Measurements from ENCODE around the gene NCOA3.
"Not testable (repeated sequence)": the region's sequence is repeated elsewhere in the genome, so short reads cannot be mapped to it uniquely, and the experiment has no call there.

NCOA3 gene

GRCh38 chr20:47501482-47502270, at the start of gene NCOA3:
TSS of gene NCOA3 (plus strand) at chr20:47501887. CDS start at chr20:47622248, 120,361 bp downstream.
- Histone ChIP-seq H3K36me3 (ENCODE audit: control insufficient read depth, insufficient read depth, low read length) (no peaks in the 10 kb centered on the region), H3K9ac (ENCODE audit: low read length) (peak within 1 kb of the TSS; percentile 95), H3K4me1 (ENCODE audit: control insufficient read depth, insufficient read depth, low read length) (peaks cover 26% of the 10 kb centered on the region), H3K4me3 (ENCODE audit: low read length) (peak within 1 kb of the TSS; percentile 42), H3K9me3 (ENCODE audit: control insufficient read depth, low read length) (no peaks in the 10 kb centered on the region), H3K27me3 (ENCODE audit: control insufficient read depth, insufficient read depth, low read length) (no peaks in the 10 kb centered on the region)

DNA sequence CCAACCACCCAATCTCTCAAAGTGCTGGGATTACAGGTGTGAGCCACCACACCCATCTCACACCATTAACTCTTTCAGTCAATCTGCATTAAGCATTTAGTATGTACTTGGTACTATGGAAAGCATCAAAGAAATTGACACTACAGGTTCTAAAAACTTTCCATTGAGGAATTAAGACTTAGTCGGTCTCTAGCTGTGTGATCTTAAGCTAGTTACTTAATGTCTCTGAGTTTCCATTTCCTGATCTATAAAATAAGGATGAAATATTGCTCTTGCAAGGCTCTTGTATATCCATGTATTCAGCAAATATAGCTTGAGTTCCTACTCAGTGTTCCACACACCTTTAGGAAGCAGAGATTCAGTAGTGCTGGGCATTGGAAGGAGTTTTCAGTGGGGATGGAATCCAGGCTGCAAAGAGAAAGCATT, 48.9 kb upstream of the NCOA3 start:
- Histone ChIP-seq H3K4me3 (ENCODE audit: low read length) (no peak overlapping the region), H3K36me3 (ENCODE audit: control insufficient read depth, insufficient read depth, low read length) (no peaks in the 10 kb centered on the region), H3K9me3 (ENCODE audit: control insufficient read depth, low read length) (no peaks in the 10 kb centered on the region), H3K4me1 (ENCODE audit: control insufficient read depth, insufficient read depth, low read length) (peaks cover 23% of the 10 kb centered on the region), H3K9ac (ENCODE audit: low read length) (no peak overlapping the region), H3K27me3 (ENCODE audit: control insufficient read depth, insufficient read depth, low read length) (no peaks in the 10 kb centered on the region)

DNA sequence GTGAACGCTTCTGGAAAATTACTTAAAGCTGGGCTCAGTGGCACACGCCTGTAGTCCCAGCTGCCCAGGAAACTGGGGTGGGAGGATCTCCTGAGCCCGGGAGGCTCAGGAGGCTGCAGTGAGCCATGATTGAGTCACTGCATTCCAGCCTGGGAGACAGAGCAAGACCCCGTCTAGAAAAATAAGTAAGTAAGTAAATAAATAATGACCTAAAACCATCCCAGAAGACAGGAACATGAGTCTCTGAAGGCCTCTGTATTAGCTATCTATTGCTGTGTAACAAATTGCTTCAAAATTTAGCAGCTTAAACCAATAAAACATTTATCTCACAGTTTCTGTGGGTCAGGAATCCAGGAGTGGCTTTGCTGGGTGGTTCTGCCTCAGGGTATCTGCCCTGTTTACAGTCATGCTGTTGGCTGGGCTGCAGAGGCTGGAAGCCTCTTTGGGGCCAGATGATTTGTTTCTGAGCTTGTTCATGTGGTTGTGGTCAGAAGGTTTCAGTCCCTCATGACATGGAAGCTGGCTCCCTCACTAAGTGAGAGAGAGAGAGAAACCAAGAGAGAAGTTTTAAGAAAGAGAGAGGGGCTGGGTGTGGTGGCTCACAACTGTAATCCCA, 48.4 kb upstream of the NCOA3 start:
- H3K27me3 ChIP-seq (ENCODE audit: control insufficient read depth, insufficient read depth, low read length), result no peaks in the 10 kb centered on the region

GRCh38 chr20:47454298-47455132, 47.2 kb upstream of the NCOA3 start:
- H3K9me3 ChIP-seq (ENCODE audit: control insufficient read depth, low read length), result no peaks in the 10 kb centered on the region

More for the DNA sequence above, 48.4 kb upstream of the NCOA3 start:
- Histone ChIP-seq H3K4me1 (ENCODE audit: control insufficient read depth, insufficient read depth, low read length) (peaks cover 23% of the 10 kb centered on the region), H3K4me3 (ENCODE audit: low read length) (no peak overlapping the region), H3K9ac (ENCODE audit: low read length) (no peak overlapping the region), H3K36me3 (ENCODE audit: control insufficient read depth, insufficient read depth, low read length) (no peaks in the 10 kb centered on the region), H3K9me3 (ENCODE audit: control insufficient read depth, low read length) (no peaks in the 10 kb centered on the region)

GRCh38 chr20:47455133-47456040, 46.3 kb upstream of the NCOA3 start:
- no peak overlapping the region for H3K4me3 ChIP-seq (ENCODE audit: low read length)
- H3K4me1 ChIP-seq (ENCODE audit: control insufficient read depth, insufficient read depth, low read length), result peaks cover 30% of the 10 kb centered on the region
- H3K9ac ChIP-seq (ENCODE audit: low read length), result no peak overlapping the region
- H3K36me3 ChIP-seq (ENCODE audit: control insufficient read depth, insufficient read depth, low read length), result no peaks in the 10 kb centered on the region
- H3K27me3 ChIP-seq (ENCODE audit: control insufficient read depth, insufficient read depth, low read length), result no peaks in the 10 kb centered on the region
- H3K9me3 ChIP-seq (ENCODE audit: control insufficient read depth, low read length), result no peaks in the 10 kb centered on the region

More at GRCh38 chr20:47454298-47455132, 47.2 kb upstream of the NCOA3 start:
- H3K4me1 ChIP-seq (ENCODE audit: control insufficient read depth, insufficient read depth, low read length), result peaks cover 25% of the 10 kb centered on the region
- H3K9ac ChIP-seq (ENCODE audit: low read length), result no peak overlapping the region
- H3K27me3 ChIP-seq (ENCODE audit: control insufficient read depth, insufficient read depth, low read length), result no peaks in the 10 kb centered on the region
- no peak overlapping the region for H3K4me3 ChIP-seq (ENCODE audit: low read length)
- H3K36me3 ChIP-seq (ENCODE audit: control insufficient read depth, insufficient read depth, low read length), result no peaks in the 10 kb centered on the region

GRCh38 chr20:47456041-47456537, 45.6 kb upstream of the NCOA3 start:
- Histone ChIP-seq H3K4me3 (ENCODE audit: low read length) (no peak overlapping the region), H3K4me1 (ENCODE audit: control insufficient read depth, insufficient read depth, low read length) (peaks cover 30% of the 10 kb centered on the region), H3K9ac (ENCODE audit: low read length) (no peak overlapping the region), H3K9me3 (ENCODE audit: control insufficient read depth, low read length) (no peaks in the 10 kb centered on the region), H3K27me3 (ENCODE audit: control insufficient read depth, insufficient read depth, low read length) (no peaks in the 10 kb centered on the region), H3K36me3 (ENCODE audit: control insufficient read depth, insufficient read depth, low read length) (no peaks in the 10 kb centered on the region)

GRCh38 chr20:47456952-47457724, 44.5 kb upstream of the NCOA3 start:
- Histone ChIP-seq H3K36me3 (ENCODE audit: control insufficient read depth, insufficient read depth, low read length) (no peaks in the 10 kb centered on the region), H3K27me3 (ENCODE audit: control insufficient read depth, insufficient read depth, low read length) (no peaks in the 10 kb centered on the region), H3K4me1 (ENCODE audit: control insufficient read depth, insufficient read depth, low read length) (peaks cover 30% of the 10 kb centered on the region), H3K9me3 (ENCODE audit: control insufficient read depth, low read length) (no peaks in the 10 kb centered on the region), H3K9ac (ENCODE audit: low read length) (no peak overlapping the region), H3K4me3 (ENCODE audit: low read length) (no peak overlapping the region)

DNA sequence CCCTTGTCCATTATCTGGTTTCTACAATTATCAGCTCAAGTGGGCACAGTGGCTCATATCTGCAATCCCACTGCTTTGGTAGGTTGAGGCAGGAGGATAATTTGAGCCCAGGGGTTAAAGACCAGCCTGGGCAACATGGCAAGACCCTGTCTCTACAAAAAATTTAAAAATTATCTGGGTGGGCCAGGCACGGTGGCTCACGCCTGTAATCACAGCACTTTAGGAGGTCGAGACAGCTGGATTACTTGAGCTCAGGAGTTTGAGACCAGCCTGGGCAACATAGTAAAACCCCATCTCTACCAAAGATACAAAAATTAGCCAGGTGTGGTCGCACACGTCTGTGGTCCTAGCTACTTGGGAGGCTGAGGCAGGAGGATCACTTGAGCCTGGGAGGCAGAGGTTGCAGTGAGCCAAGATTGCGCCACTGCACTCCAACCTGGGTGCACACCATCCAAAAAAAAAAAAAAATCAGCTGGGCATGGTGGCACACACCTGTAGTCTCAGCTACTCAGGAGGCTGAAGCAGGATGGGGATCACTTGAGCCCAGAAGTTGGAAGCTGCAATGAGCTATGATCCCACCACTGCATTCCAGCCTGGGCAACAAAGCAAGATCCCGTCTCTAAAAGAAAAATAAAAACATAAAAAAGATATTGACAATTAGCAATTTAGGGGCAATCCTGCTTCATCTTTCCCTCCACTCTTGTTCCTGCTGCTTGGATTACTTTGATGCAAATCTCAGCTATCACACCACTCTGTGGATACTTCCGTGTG, 43.2 kb upstream of the NCOA3 start:
- not testable (repeated sequence) for H3K9ac ChIP-seq (ENCODE audit: low read length); H3K4me3 ChIP-seq (ENCODE audit: low read length); H3K9me3 ChIP-seq (ENCODE audit: control insufficient read depth, low read length); H3K27me3 ChIP-seq (ENCODE audit: control insufficient read depth, insufficient read depth, low read length); H3K36me3 ChIP-seq (ENCODE audit: control insufficient read depth, insufficient read depth, low read length)
- H3K4me1 ChIP-seq (ENCODE audit: control insufficient read depth, insufficient read depth, low read length), result peaks cover 26% of the 10 kb centered on the region

GRCh38 chr20:47459344-47460073, 42.2 kb upstream of the NCOA3 start:
- H3K4me3 ChIP-seq (ENCODE audit: low read length), result no peak overlapping the region
- H3K9me3 ChIP-seq (ENCODE audit: control insufficient read depth, low read length), result no peaks in the 10 kb centered on the region
- H3K9ac ChIP-seq (ENCODE audit: low read length), result no peak overlapping the region
- H3K4me1 ChIP-seq (ENCODE audit: control insufficient read depth, insufficient read depth, low read length), result peaks cover 31% of the 10 kb centered on the region
- H3K36me3 ChIP-seq (ENCODE audit: control insufficient read depth, insufficient read depth, low read length), result no peaks in the 10 kb centered on the region
- H3K27me3 ChIP-seq (ENCODE audit: control insufficient read depth, insufficient read depth, low read length), result no peaks in the 10 kb centered on the region

DNA sequence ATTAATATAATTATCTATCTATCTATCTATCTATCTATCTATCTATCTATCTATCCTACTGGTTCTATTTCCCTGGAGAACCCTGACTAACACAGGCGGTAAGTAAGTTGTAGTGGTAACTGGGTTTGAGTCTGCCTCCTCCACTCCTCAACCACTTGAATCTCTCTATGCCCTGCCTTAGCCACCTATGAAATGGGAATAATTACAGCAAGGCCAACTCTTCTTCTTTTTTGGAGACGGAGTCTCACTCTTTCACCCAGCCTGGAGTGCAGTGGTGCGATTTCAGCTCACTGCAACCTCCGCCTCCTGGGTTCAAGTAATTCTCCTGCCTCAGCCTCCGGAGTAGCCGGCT, 41.0 kb upstream of the NCOA3 start:
- not testable (repeated sequence) for H3K9ac ChIP-seq (ENCODE audit: low read length); H3K27me3 ChIP-seq (ENCODE audit: control insufficient read depth, insufficient read depth, low read length); H3K36me3 ChIP-seq (ENCODE audit: control insufficient read depth, insufficient read depth, low read length); H3K4me3 ChIP-seq (ENCODE audit: low read length); H3K9me3 ChIP-seq (ENCODE audit: control insufficient read depth, low read length)
- peaks cover 27% of the 10 kb centered on the region for H3K4me1 ChIP-seq (ENCODE audit: control insufficient read depth, insufficient read depth, low read length)
